Cardiac fibroblast (primary cell): Measurements from ENCODE around the gene TIGD1.
"Not testable (repeated sequence)": the region's sequence is repeated elsewhere in the genome, so short reads cannot be mapped to it uniquely, and the experiment has no call there.

ENCODE experiments used
- DNase-seq, 2 donors: peaks; one replicate each; pipeline versions ENCODE4 v3.0.0 to v3.0.0-alpha.2; 2010; ENCODE audit warnings: low read depth in 2 of 2
- H3K4me3 ChIP-seq, 2 donors: replicated peaks in 1 of 2; 1 replicate in 1 of 2; 2 replicates in 1 of 2; pipeline ENCODE4 v1.5.1; 2011; ENCODE audit warnings: low read depth in 2 of 2, low read length in 2 of 2, mild to moderate bottlenecking in 2 of 2, moderate library complexity in 1 of 2
- TF ChIP-seq, protein P1 (sequence below): IDR thresholded peaks from one replicate; pipeline ENCODE4 v1.5.1; 2011; ENCODE audit warnings: low read depth, mild to moderate bottlenecking, low read length, inconsistent platforms

Gene TIGD1

DNA sequence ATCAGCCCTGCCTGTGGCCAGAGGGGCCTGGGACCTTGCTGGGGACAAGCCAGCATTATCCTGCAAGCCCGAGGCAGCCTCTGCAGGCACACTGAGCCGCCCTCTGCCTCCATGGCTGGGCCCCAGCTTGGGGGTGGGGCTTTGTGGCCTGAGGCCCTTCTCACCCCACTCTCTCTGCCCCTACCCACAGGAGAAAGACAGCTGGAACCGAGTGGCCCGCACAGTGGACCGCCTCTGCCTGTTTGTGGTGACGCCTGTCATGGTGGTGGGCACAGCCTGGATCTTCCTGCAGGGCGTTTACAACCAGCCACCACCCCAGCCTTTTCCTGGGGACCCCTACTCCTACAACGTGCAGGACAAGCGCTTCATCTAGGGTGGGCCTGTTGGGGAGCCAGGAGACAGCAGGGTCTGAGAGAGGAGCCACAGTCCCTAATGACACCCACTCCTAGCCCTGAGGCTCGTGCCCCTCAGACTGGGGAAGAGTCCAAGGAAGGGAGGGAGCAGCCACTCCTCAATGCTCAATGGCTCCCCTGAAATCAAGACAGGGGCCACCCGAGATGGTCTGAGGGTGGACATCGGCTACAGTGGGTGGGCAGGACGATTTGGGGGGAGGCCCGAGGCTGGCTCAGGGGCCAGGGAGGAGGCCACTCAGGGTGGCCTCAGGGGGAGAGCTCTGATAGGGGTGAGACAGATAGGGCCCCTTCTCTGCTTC is 15.3 kb downstream of the TIGD1 start:
- H3K4me3 ChIP-seq, result no peak overlapping the region
- DNase-seq, result no peak
- TF ChIP-seq, protein P1, sequence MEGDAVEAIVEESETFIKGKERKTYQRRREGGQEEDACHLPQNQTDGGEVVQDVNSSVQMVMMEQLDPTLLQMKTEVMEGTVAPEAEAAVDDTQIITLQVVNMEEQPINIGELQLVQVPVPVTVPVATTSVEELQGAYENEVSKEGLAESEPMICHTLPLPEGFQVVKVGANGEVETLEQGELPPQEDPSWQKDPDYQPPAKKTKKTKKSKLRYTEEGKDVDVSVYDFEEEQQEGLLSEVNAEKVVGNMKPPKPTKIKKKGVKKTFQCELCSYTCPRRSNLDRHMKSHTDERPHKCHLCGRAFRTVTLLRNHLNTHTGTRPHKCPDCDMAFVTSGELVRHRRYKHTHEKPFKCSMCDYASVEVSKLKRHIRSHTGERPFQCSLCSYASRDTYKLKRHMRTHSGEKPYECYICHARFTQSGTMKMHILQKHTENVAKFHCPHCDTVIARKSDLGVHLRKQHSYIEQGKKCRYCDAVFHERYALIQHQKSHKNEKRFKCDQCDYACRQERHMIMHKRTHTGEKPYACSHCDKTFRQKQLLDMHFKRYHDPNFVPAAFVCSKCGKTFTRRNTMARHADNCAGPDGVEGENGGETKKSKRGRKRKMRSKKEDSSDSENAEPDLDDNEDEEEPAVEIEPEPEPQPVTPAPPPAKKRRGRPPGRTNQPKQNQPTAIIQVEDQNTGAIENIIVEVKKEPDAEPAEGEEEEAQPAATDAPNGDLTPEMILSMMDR, result no peak

DNA sequence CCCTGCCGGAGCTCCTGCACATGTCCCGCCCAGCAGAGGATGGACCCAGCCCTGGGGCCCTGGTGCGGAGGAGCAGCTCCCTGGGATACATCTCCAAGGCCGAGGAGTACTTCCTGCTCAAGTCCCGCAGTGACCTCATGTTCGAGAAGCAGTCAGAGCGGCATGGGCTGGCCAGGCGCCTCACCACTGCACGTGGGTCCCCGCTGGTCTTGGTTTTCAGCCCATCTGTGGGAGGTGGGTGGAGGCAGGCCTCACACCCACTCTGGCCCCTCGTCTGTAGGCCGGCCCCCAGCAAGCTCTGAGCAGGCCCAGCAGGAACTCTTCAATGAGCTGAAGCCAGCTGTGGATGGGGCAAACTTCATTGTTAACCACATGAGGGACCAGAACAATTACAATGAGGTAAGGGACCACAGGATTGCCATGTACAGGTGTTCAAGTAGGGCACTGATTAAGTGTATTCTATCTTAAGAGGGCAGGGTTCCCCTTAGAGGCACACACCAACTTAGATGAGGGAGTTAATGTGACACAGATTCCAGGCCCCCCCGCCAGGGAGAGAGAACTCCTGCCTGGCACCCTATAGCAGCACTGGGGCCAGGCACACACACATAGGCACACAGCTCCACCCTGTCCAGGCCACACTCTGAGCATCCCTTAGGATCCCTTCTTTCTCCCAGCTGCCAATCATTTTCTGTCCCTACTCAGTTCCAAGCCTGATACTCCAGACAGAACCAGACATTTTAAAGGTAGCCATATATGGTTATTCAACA is 16.2 kb downstream of the TIGD1 start:
- TF ChIP-seq, protein P1, result no peak
- DNase-seq, result peak; percentile 16 to 53
- H3K4me3 ChIP-seq, result no peak overlapping the region

DNA sequence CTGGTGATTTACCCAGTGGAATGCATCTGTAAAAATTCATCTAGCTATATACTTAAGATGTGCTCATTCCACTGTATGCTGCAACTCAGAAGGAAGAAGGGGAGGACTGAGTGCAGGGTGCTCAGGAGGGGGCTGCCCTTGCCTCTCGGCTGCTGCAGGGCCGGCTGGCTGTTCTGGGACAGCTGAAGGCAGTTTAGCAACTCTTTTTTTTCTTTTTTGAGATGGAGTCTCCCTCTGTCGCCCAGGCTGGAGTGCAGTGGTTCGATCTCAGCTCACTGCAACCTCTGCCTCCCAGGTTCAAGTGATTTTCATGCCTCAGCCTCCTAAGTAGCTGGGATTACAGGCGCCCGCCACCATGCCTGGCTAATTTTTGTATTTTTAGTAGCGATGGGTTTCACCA is 17.5 kb downstream of the TIGD1 start:
- H3K4me3 ChIP-seq, DNase-seq: not testable (repeated sequence)

DNA sequence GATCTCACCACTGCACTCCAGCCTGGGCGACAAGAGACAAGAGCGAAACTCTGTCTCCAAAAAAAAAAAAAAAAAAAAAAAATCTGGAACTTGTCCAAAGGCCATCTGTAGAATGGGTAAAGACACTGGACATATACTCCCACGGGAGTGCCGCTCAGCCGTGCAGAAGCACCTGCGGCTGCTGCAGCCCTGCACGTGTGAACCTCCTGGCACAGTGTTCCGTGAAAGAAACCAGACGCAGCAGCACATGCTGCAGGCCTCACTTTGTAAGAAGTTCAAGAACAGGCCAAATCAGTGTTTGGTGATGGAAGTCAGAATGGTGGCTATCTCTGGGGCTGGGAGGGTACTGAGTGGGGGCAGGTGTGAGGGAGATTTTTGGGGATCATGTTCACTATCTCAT is 17.9 kb downstream of the TIGD1 start:
- no peak for DNase-seq
- no peak overlapping the region for H3K4me3 ChIP-seq

DNA sequence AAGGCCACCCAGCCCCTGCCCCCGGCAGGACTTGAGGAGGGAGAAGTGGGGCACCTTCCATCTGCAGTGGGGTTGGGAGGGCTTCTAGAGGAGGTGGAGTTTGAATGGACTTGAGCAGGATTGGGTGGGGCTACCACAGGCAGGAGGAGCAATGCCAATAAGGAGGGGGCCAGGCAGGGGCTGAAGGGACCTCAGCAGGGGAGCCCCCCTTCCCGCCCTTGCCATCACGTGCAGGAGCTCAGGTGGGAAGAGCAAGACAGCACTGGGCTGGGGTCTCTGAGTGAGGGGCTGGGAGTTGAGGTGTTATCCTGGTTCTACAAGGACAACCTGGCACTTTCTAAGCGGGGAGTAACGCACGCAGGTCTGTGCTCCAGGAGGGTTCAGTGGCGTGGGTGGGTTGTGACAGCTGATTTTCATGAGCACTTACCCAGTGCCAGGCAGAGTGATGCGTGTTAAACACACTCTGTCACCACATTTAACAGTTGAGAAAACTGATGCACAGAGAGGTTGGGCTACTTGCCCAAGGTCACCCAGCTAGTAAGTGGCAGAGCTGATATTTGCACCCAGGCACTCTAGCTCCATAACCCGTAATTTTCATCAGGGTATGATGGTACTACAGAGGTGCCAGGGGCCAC is 19.6 kb downstream of the TIGD1 start:
- TF ChIP-seq, protein P1, result no peak
- no peak overlapping the region for H3K4me3 ChIP-seq
- no peak for DNase-seq

More for the DNA sequence above, 17.9 kb downstream of the TIGD1 start:
- TF ChIP-seq, protein P1, result no peak

DNA sequence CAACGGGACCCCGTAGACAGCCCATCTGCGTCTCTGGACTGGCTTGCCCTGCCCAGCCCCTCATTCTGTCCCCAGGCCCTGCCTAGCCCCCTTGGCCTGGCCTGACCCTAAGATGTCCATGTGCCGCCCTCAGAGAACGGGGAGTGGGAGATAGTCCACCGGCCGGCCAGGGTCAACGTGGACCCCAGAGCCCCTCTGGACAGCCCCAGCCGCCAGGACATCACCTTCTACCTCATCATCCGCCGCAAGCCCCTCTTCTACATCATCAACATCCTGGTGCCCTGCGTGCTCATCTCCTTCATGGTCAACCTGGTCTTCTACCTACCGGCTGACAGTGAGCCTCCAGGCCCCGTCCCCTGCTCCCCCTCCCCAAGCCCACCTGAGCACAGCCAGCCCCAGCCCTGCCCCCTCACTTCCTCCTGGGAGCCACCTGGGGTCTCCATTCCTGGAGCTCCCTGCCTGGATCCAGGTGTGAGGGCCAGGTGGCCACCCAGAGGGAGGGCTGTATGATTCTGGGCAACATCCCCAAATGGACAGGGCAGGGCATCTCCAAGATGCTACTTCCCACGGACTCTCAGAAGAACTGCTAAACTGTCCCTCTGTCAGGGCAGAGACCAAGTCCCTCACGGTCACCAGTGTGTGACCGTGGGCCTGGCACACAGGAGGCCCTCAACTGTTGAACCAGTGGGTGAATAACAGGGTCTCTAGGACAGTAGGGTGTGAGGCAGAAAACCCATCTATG is 20.4 kb downstream of the TIGD1 start:
- TF ChIP-seq, protein P1, result no peak
- no peak for DNase-seq
- H3K4me3 ChIP-seq, result no peak overlapping the region
